A204.1 (cell line): Measurements from ENCODE around the gene NFATC2.
"Not testable (repeated sequence)": the region's sequence is repeated elsewhere in the genome, so short reads cannot be mapped to it uniquely, and the experiment has no call there.

Experiments used
- FAIRE-seq: peaks from 2 replicates; lab custom pipeline; 2012; peaks lifted over from hg19 to GRCh38; lab: Jason Lieb, UNC

Gene NFATC2

GRCh38 chr20:51567622-51568021 is 25.1 kb upstream of the NFATC2 start:
- no peak for FAIRE-seq

GRCh38 chr20:51566594-51566993 is 24.1 kb upstream of the NFATC2 start:
- FAIRE-seq, result no peak

GRCh38 chr20:51565298-51566144 is 23.0 kb upstream of the NFATC2 start:
- peak; percentile 87 for FAIRE-seq

GRCh38 chr20:51563486-51564332 is 21.2 kb upstream of the NFATC2 start:
- FAIRE-seq, result no peak

GRCh38 chr20:51563174-51563485 is 20.6 kb upstream of the NFATC2 start:
- no peak for FAIRE-seq

- FAIRE-seq, result peak; percentile 79
Measured at GRCh38 chr20:51562332-51563173, 20.0 kb upstream of the NFATC2 start.

- no peak for FAIRE-seq
Measured at GRCh38 chr20:51562027-51562331, 19.5 kb upstream of the NFATC2 start.

- FAIRE-seq, result no peak
Measured at GRCh38 chr20:51560550-51561307, 18.2 kb upstream of the NFATC2 start.

- no peak for FAIRE-seq
Measured at GRCh38 chr20:51560042-51560441, 17.5 kb upstream of the NFATC2 start.

- FAIRE-seq, result no peak
Measured at GRCh38 chr20:51554538-51555165, 12.1 kb upstream of the NFATC2 start.

- no peak for FAIRE-seq
Measured at GRCh38 chr20:51553897-51554486, 11.5 kb upstream of the NFATC2 start.

- FAIRE-seq, result no peak
Measured at GRCh38 chr20:51551186-51551585, 8.7 kb upstream of the NFATC2 start.

- FAIRE-seq, result no peak
Measured at GRCh38 chr20:51549474-51549873, 7.0 kb upstream of the NFATC2 start.

GRCh38 chr20:51547951-51548350 is 5.4 kb upstream of the NFATC2 start:
- FAIRE-seq, result no peak

GRCh38 chr20:51545515-51545914 is 3.0 kb upstream of the NFATC2 start:
- FAIRE-seq, result no peak

GRCh38 chr20:51543422-51543788 is 886 bp upstream of the NFATC2 start:
- FAIRE-seq, result no peak

GRCh38 chr20:51542033-51542570 is 417 bp downstream of the NFATC2 start:
- FAIRE-seq, result no peak

- FAIRE-seq, result no peak
Measured at GRCh38 chr20:51541189-51542032, 1.1 kb downstream of the NFATC2 start.

- no peak for FAIRE-seq
Measured at GRCh38 chr20:51540580-51540979, 1.9 kb downstream of the NFATC2 start.

GRCh38 chr20:51540074-51540473 is 2.4 kb downstream of the NFATC2 start:
- FAIRE-seq, result not testable (repeated sequence)
